ENCODE measurements around the gene SRL. TPM values are rescaled to one million over a fixed set of nuclear protein-coding genes. Genes with fewer than 3 reads are reported as not detected.
A peak's percentile ranks its signal among the peaks of the same experiment; 100 is the strongest.

The SRL gene
- polyA plus RNA-seq, 3 donors, result not detected

- Mint-ChIP-seq H3K4me3 (no peak overlapping the region), H3K4me1 (peaks cover 6% of the 10 kb centered on the region), H3K36me3 (peaks cover 21 to 42% of the 10 kb centered on the region in 2 donors), H3K27ac (no peak overlapping the region), H3K27me3 (ENCODE audit: low read depth in 3 of 3) (peaks cover 0 to 3% (median 0%) of the 10 kb centered on the region in 3 donors), H3K9me3 (peaks cover 0 to 2% (median 0%) of the 10 kb centered on the region in 7 donors)
- intact Hi-C loops (cut with micrococcal nuclease), result no loop called here
- Histone ChIP-seq H3K4me2 (replicated peaks; ENCODE audit: extremely low read depth, low read length, poor library complexity, severe bottlenecking) (no peak overlapping the region), H3K9me3 (replicated peaks in 1 of 2; ENCODE audit: control insufficient read depth in 1 of 2, insufficient read depth in 1 of 2, low read length in 2 of 2) (no peaks in the 10 kb centered on the region), H3K36me3 (replicated peaks in 1 of 2; ENCODE audit: control insufficient read depth in 1 of 2, insufficient read depth in 2 of 2, low read length in 2 of 2) (peaks cover 21 to 28% of the 10 kb centered on the region in 2 donors), H3K9ac (ENCODE audit: insufficient read depth, low read length, poor library complexity, severe bottlenecking) (no peak overlapping the region), H4K20me1 (ENCODE audit: insufficient read depth, low read length) (peaks cover 34% of the 10 kb centered on the region), H3K4me3 (replicated peaks in 1 of 3; ENCODE audit: low read depth in 2 of 3, low read length in 3 of 3) (no peak overlapping the region), H3K27ac (ENCODE audit: low read depth in 1 of 2, low read length in 2 of 2) (no peak overlapping the region), H3K79me2 (ENCODE audit: insufficient read depth, low read length) (peaks cover 54% of the 10 kb centered on the region), H2AFZ (ENCODE audit: insufficient read depth, low read depth, low read length, poor library complexity, severe bottlenecking) (no peak overlapping the region), H3K27me3 (ENCODE audit: control insufficient read depth in 2 of 2, insufficient read depth in 2 of 2, low read length in 2 of 2) (no peaks in the 10 kb centered on the region), H3K4me1 (ENCODE audit: control insufficient read depth in 1 of 2, insufficient read depth in 2 of 2, low read length in 2 of 2) (no peaks in the 10 kb centered on the region)
- DNase-seq, result no peak
- no peak for TF ChIP-seq CTCF (IDR thresholded peaks at IDR 0.05)
- WGBS (ENCODE audit: insufficient coverage), result 100% methylated on average over 4 of the region's 5 CpGs
Measured at GRCh38 chr16:4264546-4264945, 22.7 kb upstream of the SRL start.

GRCh38 chr16:4263504-4264436 is 21.9 kb upstream of the SRL start:
- Histone ChIP-seq H3K4me3 (replicated peaks in 1 of 3; ENCODE audit: low read depth in 2 of 3, low read length in 3 of 3) (no peak overlapping the region), H2AFZ (ENCODE audit: insufficient read depth, low read depth, low read length, poor library complexity, severe bottlenecking) (no peak overlapping the region), H4K20me1 (ENCODE audit: insufficient read depth, low read length) (peaks cover 34% of the 10 kb centered on the region), H3K36me3 (replicated peaks in 1 of 2; ENCODE audit: control insufficient read depth in 1 of 2, insufficient read depth in 2 of 2, low read length in 2 of 2) (peaks cover 21 to 34% of the 10 kb centered on the region in 2 donors), H3K4me1 (ENCODE audit: control insufficient read depth in 1 of 2, insufficient read depth in 2 of 2, low read length in 2 of 2) (no peaks in the 10 kb centered on the region), H3K9ac (ENCODE audit: insufficient read depth, low read length, poor library complexity, severe bottlenecking) (no peak overlapping the region), H3K27ac (ENCODE audit: low read depth in 1 of 2, low read length in 2 of 2) (no peak overlapping the region), H3K27me3 (ENCODE audit: control insufficient read depth in 2 of 2, insufficient read depth in 2 of 2, low read length in 2 of 2) (no peaks in the 10 kb centered on the region), H3K9me3 (replicated peaks in 1 of 2; ENCODE audit: control insufficient read depth in 1 of 2, insufficient read depth in 1 of 2, low read length in 2 of 2) (no peaks in the 10 kb centered on the region), H3K4me2 (replicated peaks; ENCODE audit: extremely low read depth, low read length, poor library complexity, severe bottlenecking) (no peak overlapping the region), H3K79me2 (ENCODE audit: insufficient read depth, low read length) (peaks cover 48% of the 10 kb centered on the region)
- intact Hi-C loops (cut with micrococcal nuclease), result no loop called here
- peak overlapping the region in 1 of 7 donors; percentile 45 for H3K27ac Mint-ChIP-seq
- peaks cover 21 to 48% of the 10 kb centered on the region in 2 donors for H3K36me3 Mint-ChIP-seq
- H3K9me3 Mint-ChIP-seq, result peaks cover 0 to 2% (median 0%) of the 10 kb centered on the region in 7 donors
- H3K4me3 Mint-ChIP-seq, result no peak overlapping the region
- peaks cover 6% of the 10 kb centered on the region for H3K4me1 Mint-ChIP-seq
- TF ChIP-seq CTCF (IDR thresholded peaks at IDR 0.05), result no peak
- DNase-seq, result no peak
- 90% methylated on average over 30 of the region's 39 CpGs for WGBS (ENCODE audit: insufficient coverage)
- H3K27me3 Mint-ChIP-seq (ENCODE audit: low read depth in 3 of 3), result peaks cover 0 to 3% (median 0%) of the 10 kb centered on the region in 3 donors
